Measurements from ENCODE around the gene NALCN.

NALCN gene

GRCh38 chr13:101115762-101116171 is 300.5 kb downstream of the NALCN start:
- Mint-ChIP-seq H3K27me3 (ENCODE audit: low read depth) (no peaks in the 10 kb centered on the region), H3K4me1 (ENCODE audit: low read depth) (no peaks in the 10 kb centered on the region), H3K27ac (no peak overlapping the region), H3K36me3 (ENCODE audit: low read depth) (no peaks in the 10 kb centered on the region), H3K9me3 (no peaks in the 10 kb centered on the region), H3K4me3 (no peak overlapping the region)
- DNase-seq (ENCODE audit: low spot score), result no peak

- DNase-seq (ENCODE audit: low spot score), result no peak
- no peaks in the 10 kb centered on the region for H3K36me3 Mint-ChIP-seq (ENCODE audit: low read depth)
- no peaks in the 10 kb centered on the region for H3K4me1 Mint-ChIP-seq (ENCODE audit: low read depth)
- H3K9me3 Mint-ChIP-seq, result no peaks in the 10 kb centered on the region
- no peak overlapping the region for H3K4me3 Mint-ChIP-seq
- H3K27me3 Mint-ChIP-seq (ENCODE audit: low read depth), result no peaks in the 10 kb centered on the region
- H3K27ac Mint-ChIP-seq, result no peak overlapping the region
These were observed 304.4 kb downstream of the NALCN start for GRCh38 chr13:101111894-101112293.

GRCh38 chr13:101109005-101109404 is 307.3 kb downstream of the NALCN start:
- Mint-ChIP-seq H3K27me3 (ENCODE audit: low read depth) (no peaks in the 10 kb centered on the region), H3K4me3 (no peak overlapping the region)

GRCh38 chr13:101098873-101099272 is 317.4 kb downstream of the NALCN start:
- Mint-ChIP-seq H3K4me1 (ENCODE audit: low read depth) (no peaks in the 10 kb centered on the region), H3K27me3 (ENCODE audit: low read depth) (peaks cover 7% of the 10 kb centered on the region), H3K27ac (no peak overlapping the region), H3K4me3 (no peak overlapping the region), H3K36me3 (ENCODE audit: low read depth) (no peaks in the 10 kb centered on the region), H3K9me3 (no peaks in the 10 kb centered on the region)
- DNase-seq (ENCODE audit: low spot score), result no peak

More at GRCh38 chr13:101109005-101109404, 307.3 kb downstream of the NALCN start:
- H3K4me1 Mint-ChIP-seq (ENCODE audit: low read depth), result no peaks in the 10 kb centered on the region
- DNase-seq (ENCODE audit: low spot score), result no peak
- no peaks in the 10 kb centered on the region for H3K9me3 Mint-ChIP-seq
- H3K27ac Mint-ChIP-seq, result no peak overlapping the region
- H3K36me3 Mint-ChIP-seq (ENCODE audit: low read depth), result no peaks in the 10 kb centered on the region

- H3K4me3 Mint-ChIP-seq, result no peak overlapping the region
- peaks cover 7% of the 10 kb centered on the region for H3K27me3 Mint-ChIP-seq (ENCODE audit: low read depth)
- no peak overlapping the region for H3K27ac Mint-ChIP-seq
- H3K9me3 Mint-ChIP-seq, result no peaks in the 10 kb centered on the region
- no peaks in the 10 kb centered on the region for H3K4me1 Mint-ChIP-seq (ENCODE audit: low read depth)
- H3K36me3 Mint-ChIP-seq (ENCODE audit: low read depth), result no peaks in the 10 kb centered on the region
- no peak for DNase-seq (ENCODE audit: low spot score)
These were observed 323.3 kb downstream of the NALCN start for GRCh38 chr13:101092985-101093384.

- H3K27me3 Mint-ChIP-seq (ENCODE audit: low read depth), result peaks cover 4% of the 10 kb centered on the region
- H3K4me3 Mint-ChIP-seq, result no peak overlapping the region
- no peaks in the 10 kb centered on the region for H3K36me3 Mint-ChIP-seq (ENCODE audit: low read depth)
- DNase-seq (ENCODE audit: low spot score), result no peak
- no peak overlapping the region for H3K27ac Mint-ChIP-seq
- no peaks in the 10 kb centered on the region for H3K9me3 Mint-ChIP-seq
- no peaks in the 10 kb centered on the region for H3K4me1 Mint-ChIP-seq (ENCODE audit: low read depth)
These were observed 326.0 kb downstream of the NALCN start for GRCh38 chr13:101090287-101090686.

GRCh38 chr13:101085551-101085950 is 330.8 kb downstream of the NALCN start:
- no peaks in the 10 kb centered on the region for H3K36me3 Mint-ChIP-seq (ENCODE audit: low read depth)
- no peak overlapping the region for H3K4me3 Mint-ChIP-seq
- H3K4me1 Mint-ChIP-seq (ENCODE audit: low read depth), result no peaks in the 10 kb centered on the region
- no peak for DNase-seq (ENCODE audit: low spot score)
- H3K27ac Mint-ChIP-seq, result no peak overlapping the region
- no peaks in the 10 kb centered on the region for H3K9me3 Mint-ChIP-seq
- H3K27me3 Mint-ChIP-seq (ENCODE audit: low read depth), result peaks cover 2% of the 10 kb centered on the region

- Mint-ChIP-seq H3K9me3 (no peaks in the 10 kb centered on the region), H3K27me3 (ENCODE audit: low read depth) (no peaks in the 10 kb centered on the region), H3K27ac (no peak overlapping the region), H3K36me3 (ENCODE audit: low read depth) (no peaks in the 10 kb centered on the region), H3K4me1 (ENCODE audit: low read depth) (no peaks in the 10 kb centered on the region), H3K4me3 (no peak overlapping the region)
- no peak for DNase-seq (ENCODE audit: low spot score)
These were observed 333.9 kb downstream of the NALCN start for GRCh38 chr13:101082441-101082840.

GRCh38 chr13:101080616-101081015 is 335.7 kb downstream of the NALCN start:
- H3K4me3 Mint-ChIP-seq, result no peak overlapping the region

GRCh38 chr13:101065329-101065728 is 351.0 kb downstream of the NALCN start:
- Mint-ChIP-seq H3K36me3 (ENCODE audit: low read depth) (no peaks in the 10 kb centered on the region), H3K4me3 (no peak overlapping the region), H3K27ac (no peak overlapping the region), H3K9me3 (no peaks in the 10 kb centered on the region), H3K27me3 (ENCODE audit: low read depth) (no peaks in the 10 kb centered on the region), H3K4me1 (ENCODE audit: low read depth) (no peaks in the 10 kb centered on the region)
- no peak for DNase-seq (ENCODE audit: low spot score)

More at GRCh38 chr13:101080616-101081015, 335.7 kb downstream of the NALCN start:
- Mint-ChIP-seq H3K9me3 (no peaks in the 10 kb centered on the region), H3K27me3 (ENCODE audit: low read depth) (no peaks in the 10 kb centered on the region), H3K27ac (no peak overlapping the region), H3K4me1 (ENCODE audit: low read depth) (no peaks in the 10 kb centered on the region), H3K36me3 (ENCODE audit: low read depth) (no peaks in the 10 kb centered on the region)
- DNase-seq (ENCODE audit: low spot score), result no peak

GRCh38 chr13:101059793-101060192 is 356.5 kb downstream of the NALCN start:
- Mint-ChIP-seq H3K4me1 (ENCODE audit: low read depth) (no peaks in the 10 kb centered on the region), H3K27me3 (ENCODE audit: low read depth) (peaks cover 6% of the 10 kb centered on the region), H3K4me3 (no peak overlapping the region), H3K36me3 (ENCODE audit: low read depth) (no peaks in the 10 kb centered on the region), H3K27ac (no peak overlapping the region), H3K9me3 (no peaks in the 10 kb centered on the region)
- no peak for DNase-seq (ENCODE audit: low spot score)

GRCh38 chr13:101058841-101059240 is 357.5 kb downstream of the NALCN start:
- Mint-ChIP-seq H3K4me1 (ENCODE audit: low read depth) (no peaks in the 10 kb centered on the region), H3K36me3 (ENCODE audit: low read depth) (no peaks in the 10 kb centered on the region), H3K4me3 (no peak overlapping the region), H3K27ac (no peak overlapping the region), H3K27me3 (ENCODE audit: low read depth) (peaks cover 6% of the 10 kb centered on the region), H3K9me3 (no peaks in the 10 kb centered on the region)
- DNase-seq (ENCODE audit: low spot score), result no peak

GRCh38 chr13:101053301-101054093 is 362.8 kb downstream of the NALCN start:
- no peaks in the 10 kb centered on the region for H3K4me1 Mint-ChIP-seq (ENCODE audit: low read depth)
- H3K4me3 Mint-ChIP-seq, result no peak overlapping the region
- no peak for DNase-seq (ENCODE audit: low spot score)
- H3K36me3 Mint-ChIP-seq (ENCODE audit: low read depth), result no peaks in the 10 kb centered on the region
- H3K9me3 Mint-ChIP-seq, result no peaks in the 10 kb centered on the region
- peaks cover 5% of the 10 kb centered on the region for H3K27me3 Mint-ChIP-seq (ENCODE audit: low read depth)
- H3K27ac Mint-ChIP-seq, result no peak overlapping the region

GRCh38 chr13:101049166-101049850 is 367.0 kb downstream of the NALCN start:
- no peak for DNase-seq (ENCODE audit: low spot score)
- H3K4me3 Mint-ChIP-seq, result no peak overlapping the region
- no peak overlapping the region for H3K27ac Mint-ChIP-seq
- H3K9me3 Mint-ChIP-seq, result no peaks in the 10 kb centered on the region
- H3K36me3 Mint-ChIP-seq (ENCODE audit: low read depth), result no peaks in the 10 kb centered on the region
- no peaks in the 10 kb centered on the region for H3K27me3 Mint-ChIP-seq (ENCODE audit: low read depth)
- no peaks in the 10 kb centered on the region for H3K4me1 Mint-ChIP-seq (ENCODE audit: low read depth)
